T-helper 2 cell treated with Interferon-gamma antibody and Interleukin-4, amounts not matched to agents 100 ng/mL and 5 ng/mL, for 36 hours (primary cell): ENCODE results near the gene ZBTB9. TPM values are rescaled to one million over a fixed set of nuclear protein-coding genes. Genes with fewer than 3 reads are reported as not detected.
"Not testable (repeated sequence)": the region's sequence is repeated elsewhere in the genome, so short reads cannot be mapped to it uniquely, and the experiment has no call there.

Source experiments
- intact Hi-C: fragments of 100-400 bp; cut with micrococcal nuclease; formaldehyde crosslinking; loops from one replicate; pipeline ENCODE4 v1.15.1; 2023
- total RNA-seq: library from RNA; stranded (reverse); gene quantifications from 2 replicates; pipeline ENCODE4 v1.2.3, GENCODE V29; 2022

Gene ZBTB9
- total RNA-seq, 1 donor from 2014 or later = 9.8 TPM

DNA sequence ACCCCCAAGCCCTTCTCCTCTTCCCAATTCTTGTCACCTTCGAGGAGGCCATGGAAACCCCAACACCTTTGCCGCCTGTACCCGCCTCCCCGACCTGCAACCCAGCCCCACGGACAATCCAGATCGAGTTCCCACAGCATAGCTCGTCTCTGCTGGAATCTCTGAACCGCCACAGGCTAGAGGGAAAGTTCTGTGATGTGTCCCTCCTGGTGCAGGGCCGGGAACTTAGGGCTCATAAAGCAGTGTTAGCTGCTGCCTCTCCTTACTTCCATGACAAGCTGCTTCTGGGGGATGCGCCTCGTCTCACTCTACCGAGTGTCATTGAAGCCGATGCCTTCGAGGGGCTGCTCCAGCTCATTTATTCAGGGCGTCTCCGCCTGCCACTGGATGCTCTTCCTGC lies 675 bp downstream of the ZBTB9 start:
- intact Hi-C loops = loop anchor here (2.0 to 10.0 kb wide), 3 partner anchors 90 to 124 kb away; no protein-coding TSS in a partner anchor

DNA sequence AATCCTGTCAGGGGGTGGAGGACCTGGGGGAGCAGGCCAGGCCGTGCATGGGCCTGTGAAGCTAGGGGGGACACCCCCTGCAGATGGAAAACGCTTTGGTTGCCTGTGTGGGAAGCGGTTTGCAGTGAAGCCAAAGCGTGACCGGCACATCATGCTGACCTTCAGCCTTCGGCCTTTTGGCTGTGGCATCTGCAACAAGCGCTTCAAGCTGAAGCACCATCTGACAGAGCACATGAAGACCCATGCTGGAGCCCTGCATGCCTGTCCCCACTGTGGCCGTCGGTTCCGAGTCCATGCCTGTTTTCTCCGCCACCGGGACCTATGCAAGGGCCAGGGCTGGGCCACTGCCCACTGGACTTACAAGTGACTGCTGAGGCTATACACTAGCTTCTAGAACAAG lies 1.8 kb downstream of the ZBTB9 start:
- intact Hi-C loops = loop anchor here (10.0 kb wide), 1 partner anchor 89 kb away; no protein-coding TSS in a partner anchor

GRCh38 chr6:33458676-33459075 lies 4.3 kb downstream of the ZBTB9 start:
- intact Hi-C loops = loop anchor here (10.0 kb wide), 1 partner anchor 86 kb away; no protein-coding TSS in a partner anchor

DNA sequence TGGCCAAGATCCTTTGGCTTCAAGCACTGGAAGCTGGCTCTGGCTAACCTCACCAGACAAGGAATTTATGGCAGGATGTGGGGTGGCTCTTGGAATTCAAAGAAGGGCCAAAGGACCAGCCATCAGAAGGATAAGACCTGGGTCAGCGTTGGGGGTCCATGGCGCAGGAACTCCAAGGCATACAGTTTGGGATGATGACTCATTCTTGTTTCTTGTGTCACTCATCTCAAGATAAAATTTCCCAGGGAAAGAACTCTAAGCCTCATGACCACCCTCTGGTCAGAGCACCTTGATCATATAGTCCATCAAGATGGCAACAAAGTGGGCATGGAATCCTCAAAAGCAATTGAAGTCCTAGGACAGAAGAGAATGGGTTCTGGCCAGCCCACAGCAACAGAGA lies 4.8 kb downstream of the ZBTB9 start:
- intact Hi-C loops = loop anchor here (10.0 kb wide), 1 partner anchor 86 kb away; no protein-coding TSS in a partner anchor

DNA sequence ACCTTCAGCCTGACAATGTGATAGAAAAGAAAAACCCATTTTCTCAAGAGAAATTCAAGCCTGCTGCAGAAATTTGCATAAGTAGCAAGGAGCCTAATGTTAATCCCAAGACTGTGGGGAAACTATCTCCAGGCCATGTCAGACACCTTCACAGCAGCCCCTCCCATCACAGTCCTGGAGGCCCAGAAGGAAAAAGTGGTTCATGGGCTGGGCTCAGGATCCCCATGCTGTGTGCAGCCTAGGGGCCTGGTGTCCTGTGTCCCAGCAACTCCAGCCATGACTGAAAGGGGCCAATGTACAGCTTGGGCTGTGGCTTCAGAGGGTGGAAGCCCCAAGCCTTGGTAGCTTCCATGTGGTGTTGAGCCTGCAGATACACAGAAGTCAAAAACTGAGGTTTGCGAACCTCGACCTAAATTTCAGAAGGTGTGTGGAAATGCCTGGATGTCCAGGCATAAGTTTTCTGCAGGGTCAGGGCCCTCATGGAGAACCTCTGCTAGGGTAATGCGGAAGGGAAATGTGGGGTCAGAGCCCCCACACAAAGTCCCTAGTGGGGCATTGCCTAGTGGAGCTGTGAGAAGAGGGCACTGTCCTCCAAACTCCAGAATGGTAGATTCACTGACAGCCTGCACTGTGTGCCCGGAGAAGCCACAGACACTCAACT lies 11.8 kb downstream of the ZBTB9 start:
- intact Hi-C loops = no loop called here

DNA sequence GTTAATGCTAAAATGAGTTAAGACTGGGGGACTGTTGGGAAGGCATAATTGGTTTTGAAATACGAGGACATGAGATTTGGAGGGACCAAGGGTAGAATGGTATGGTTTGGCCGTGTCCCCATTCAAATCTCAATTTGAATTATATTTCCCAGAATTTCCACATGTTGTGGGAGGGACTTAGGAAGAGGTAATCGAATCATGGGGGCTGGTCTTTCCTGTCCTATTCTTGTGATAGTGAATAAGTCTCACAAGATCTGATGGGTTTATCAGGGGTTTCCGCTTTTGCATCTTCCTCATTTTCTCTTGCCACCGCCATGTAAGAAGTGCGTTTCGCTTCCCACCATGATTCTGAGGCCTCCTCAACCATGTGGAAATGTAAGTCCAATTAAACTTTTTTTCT lies 12.7 kb downstream of the ZBTB9 start:
- intact Hi-C loops = no loop called here

DNA sequence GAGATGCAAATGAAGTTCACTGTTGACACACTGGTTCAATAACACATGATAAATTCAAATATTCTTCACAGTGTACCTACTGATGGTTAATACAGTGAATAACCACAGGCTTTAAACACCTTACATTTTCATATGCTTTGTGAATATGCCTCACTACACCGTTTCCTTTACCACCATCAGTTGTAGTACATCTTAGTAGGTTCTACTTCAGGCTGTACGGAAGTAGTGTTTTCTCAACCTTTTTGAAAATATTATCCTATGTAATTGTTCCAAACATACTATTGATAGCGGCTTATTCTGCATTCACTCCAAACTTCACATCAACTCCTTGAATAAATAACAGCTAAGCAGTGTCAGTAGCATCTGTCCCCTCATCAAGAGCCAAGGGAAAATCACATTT lies 15.3 kb downstream of the ZBTB9 start:
- intact Hi-C loops = no loop called here

DNA sequence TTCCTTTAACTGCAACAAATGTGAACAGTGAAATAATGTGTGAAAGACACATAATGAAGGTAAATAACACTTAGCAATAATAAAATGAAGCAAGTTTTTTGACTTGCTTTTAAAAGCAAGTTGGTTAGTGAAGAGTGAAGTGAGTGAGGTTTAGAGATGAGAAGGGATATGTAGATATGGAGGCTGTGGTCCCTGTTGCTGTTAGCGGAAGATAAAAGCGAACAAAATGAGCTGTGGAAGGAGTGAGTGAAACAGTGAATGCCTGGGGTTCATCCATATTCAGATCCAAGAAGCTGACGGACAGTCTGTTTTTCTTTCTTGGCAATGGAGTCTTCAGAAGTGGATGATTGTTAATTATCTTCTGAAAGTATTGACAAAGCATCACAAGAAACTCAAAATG lies 23.5 kb downstream of the ZBTB9 start:
- intact Hi-C loops = no loop called here

DNA sequence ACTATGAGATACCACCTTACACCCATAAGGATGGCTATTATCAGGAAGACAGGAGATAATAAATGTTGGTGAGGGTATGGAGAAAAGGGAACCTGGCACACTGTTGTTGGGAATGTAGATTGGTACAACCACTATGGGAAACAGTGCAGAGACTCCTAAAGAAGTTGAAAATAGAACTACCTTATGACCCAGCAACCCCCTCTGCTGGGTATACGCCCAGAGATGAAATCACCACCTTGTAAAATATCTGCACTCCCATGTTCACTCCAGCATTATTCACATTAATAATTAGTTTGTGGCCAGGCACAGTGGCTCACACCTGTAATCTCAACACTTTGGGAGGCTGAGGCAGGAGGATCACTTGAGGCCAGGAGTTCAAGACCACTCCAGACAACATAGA lies 26.8 kb downstream of the ZBTB9 start:
- intact Hi-C loops = no loop called here

GRCh38 chr6:33482620-33483019 lies 28.2 kb downstream of the ZBTB9 start:
- intact Hi-C loops = not testable (repeated sequence)

DNA sequence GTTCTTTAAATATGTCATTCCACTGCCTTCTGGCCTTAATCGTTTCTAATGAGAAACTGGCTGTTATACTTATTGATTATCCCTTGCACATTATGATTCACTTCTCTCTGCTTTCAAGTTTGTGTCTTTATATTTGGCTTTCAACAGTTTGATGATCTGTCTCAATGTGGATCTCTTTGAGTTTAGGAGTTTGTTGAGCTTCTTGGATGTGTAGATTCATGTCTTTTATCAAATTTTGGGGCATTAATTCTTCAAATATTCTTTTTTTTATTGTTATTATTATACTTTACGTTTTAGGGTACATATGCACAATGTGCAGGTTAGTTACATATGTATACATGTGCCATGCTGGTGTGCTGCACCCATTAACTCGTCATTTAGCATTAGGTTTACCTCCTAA lies 29.3 kb downstream of the ZBTB9 start:
- intact Hi-C loops = no loop called here

DNA sequence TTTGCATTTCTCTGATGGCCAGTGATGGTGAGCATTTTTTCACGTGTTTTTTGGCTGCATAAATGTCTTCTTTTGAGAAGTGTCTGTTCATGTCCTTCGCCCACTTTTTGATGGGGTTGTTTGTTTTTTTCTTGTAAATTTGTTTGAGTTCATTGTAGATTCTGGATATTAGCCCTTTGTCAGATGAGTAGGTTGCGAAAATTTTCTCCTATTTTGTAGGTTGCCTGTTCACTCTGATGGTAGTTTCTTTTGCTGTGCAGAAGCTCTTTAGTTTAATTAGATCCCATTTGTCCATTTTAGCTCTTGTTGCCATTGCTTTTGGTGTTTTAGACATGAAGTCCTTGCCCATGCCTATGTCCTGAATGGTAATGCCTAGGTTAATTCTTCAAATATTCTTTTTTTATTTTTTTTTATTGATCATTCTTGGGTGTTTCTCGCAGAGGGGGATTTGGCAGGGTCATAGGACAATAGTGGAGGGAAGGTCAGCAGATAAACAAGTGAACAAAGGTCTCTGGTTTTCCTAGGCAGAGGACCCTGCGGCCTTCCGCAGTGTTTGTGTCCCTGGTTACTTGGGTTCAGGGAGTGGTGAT lies 30.4 kb downstream of the ZBTB9 start:
- intact Hi-C loops = not testable (repeated sequence)

- intact Hi-C loops = not testable (repeated sequence)
These were observed 31.3 kb downstream of the ZBTB9 start for GRCh38 chr6:33485680-33486079.

- intact Hi-C loops = no loop called here
These were observed 34.0 kb downstream of the ZBTB9 start for GRCh38 chr6:33488339-33488738.

DNA sequence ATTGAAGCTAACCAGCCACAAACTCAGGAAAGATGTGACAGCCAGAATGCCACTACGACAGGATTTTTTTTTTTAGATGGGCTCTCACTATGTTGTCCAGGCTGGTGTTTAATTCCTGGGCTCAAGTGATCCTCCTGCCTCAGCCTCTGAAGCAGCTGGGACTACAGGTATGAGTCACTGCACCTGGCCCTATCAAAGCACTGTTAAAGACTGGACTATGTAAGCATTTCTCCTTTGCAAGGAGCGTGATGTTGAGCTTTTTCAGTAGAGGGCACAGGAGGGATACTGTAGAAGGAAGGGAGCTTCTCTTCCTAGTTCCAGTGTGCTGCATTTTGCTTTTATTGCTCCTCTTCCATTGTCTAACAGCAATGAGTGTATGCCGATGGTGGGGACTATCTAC lies 35.8 kb downstream of the ZBTB9 start:
- intact Hi-C loops = no loop called here

DNA sequence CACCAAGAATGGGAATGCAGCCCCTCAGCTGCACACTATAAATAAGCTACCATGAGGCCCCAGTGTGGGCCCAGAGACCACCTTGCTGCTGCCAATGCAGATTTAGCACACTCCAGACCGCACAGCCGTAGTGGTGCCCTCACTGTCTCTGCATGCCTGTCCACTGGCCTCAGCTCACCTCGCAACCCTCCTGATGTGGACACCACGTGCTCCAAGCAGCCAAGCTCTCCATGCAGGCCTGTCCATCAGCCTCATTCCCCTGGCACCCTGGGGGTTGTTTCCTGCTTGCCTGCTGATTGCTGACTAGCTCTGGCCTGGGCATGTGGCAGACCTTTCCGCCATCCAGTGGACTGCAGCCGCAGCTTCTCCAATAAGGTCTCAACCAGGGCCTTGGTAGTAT lies 36.2 kb downstream of the ZBTB9 start:
- intact Hi-C loops = no loop called here

DNA sequence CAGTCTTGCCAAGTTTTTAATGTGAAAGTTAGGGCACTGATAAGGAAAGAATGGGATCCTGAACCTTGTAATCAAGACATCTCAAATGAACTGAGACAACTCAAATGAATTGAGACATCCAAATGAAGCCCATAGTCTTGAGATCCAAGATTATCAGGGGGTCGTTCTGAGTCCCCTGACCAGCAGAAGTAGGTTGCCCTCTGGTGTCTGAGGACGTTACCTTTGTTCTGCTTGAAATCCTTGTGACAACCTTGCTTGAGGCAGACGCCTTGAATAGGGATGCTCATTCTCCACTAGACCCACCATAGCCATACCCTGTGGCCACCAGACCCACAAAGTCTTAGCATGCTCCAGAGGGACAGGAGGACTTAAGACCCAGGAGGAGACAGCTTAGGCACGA lies 37.7 kb downstream of the ZBTB9 start:
- intact Hi-C loops = no loop called here

DNA sequence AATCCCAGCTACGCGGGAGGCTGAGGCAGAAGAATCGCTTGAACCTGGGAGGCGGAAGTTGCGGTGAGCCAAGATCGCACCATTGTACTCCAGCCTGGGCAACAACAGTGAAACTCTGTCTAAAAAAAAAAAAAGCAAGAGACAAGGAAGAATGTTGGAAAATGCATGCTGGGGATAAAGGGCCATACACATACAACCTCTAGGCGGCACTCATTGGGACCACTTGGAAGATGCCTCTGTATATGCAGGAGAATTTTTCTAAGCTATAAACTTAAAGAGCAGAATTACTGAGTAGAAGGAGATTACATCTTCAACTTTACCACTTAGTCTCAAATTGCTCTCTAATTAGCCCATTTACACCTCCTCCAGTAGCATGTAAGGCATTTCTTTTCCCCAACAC lies 42.8 kb downstream of the ZBTB9 start:
- intact Hi-C loops = no loop called here

DNA sequence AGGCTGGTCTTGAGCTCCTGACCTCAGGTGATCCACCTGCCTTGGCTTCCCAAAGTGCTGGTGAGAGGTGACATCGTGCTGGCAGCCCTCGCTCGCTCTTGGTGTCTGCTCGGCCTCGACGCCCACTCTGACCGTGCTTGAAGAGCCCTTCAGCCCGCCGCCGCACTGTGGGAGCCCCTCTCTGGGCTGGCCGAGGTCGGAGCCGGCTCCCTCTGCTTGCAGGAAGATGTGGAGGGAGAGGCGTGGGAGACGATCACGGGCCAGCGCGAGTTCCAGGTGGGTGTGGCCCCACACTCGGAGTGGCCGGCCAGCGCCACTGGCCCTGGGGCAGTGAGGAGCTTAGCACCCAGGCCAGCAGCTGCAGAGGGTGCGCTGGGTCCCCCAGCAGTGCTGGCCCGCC lies 48.1 kb downstream of the ZBTB9 start:
- intact Hi-C loops = no loop called here

GRCh38 chr6:33504486-33504885 lies 50.1 kb downstream of the ZBTB9 start:
- intact Hi-C loops = no loop called here

DNA sequence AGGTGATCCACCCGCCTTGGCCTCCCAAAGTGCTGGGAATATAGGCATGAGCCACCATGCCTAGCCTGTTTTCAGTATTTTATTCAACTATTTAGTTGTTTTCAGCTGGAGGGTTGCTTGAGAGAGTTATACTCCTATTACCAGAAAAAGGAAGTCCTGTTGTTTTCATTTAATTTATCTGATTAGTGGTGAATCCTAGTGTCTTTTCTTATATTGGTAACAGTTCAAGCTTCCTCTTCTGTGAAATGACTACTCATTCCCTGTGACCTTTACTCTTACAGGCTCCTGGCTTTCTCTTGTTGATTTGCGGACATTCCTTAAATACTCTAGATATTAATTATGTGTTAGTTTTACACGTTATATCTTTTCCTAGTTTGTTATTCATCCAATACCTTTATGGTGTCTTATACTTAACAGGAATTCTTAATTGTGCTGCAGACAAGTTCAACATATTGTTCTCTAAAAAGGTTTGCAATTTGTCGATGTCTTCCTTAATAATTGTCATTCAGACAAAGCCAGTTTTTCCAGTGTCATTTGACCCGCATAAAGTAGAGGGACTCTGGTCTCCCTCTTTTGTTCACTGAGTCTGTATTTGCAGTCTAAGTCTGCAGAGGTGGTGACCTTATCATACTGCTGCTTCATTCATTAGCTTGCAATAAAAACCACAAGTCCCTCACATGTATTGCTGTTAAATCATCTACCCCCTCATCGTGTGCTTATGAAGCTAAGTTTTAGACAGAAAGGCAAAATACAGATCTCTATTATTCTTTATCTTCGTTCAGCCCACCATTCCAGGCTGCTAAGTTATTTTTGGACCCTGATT lies 51.4 kb downstream of the ZBTB9 start:
- intact Hi-C loops = no loop called here
